CD14-positive monocyte (primary cell): ENCODE measurements around the gene CYB5D1. TPM values are rescaled to one million over a fixed set of nuclear protein-coding genes. Genes with fewer than 3 reads are reported as not detected.

Experiments used
- DNase-seq, 3 donors: peaks; one replicate each; pipeline ENCODE4 v3.0.0-alpha.2; 2011 to 2022
- H2AFZ ChIP-seq: 2 replicates; pipeline ENCODE4 v1.6.0; 2012; ENCODE audit warnings: mild to moderate bottlenecking, low read depth, low read length, inconsistent platforms; ENCODE audit not compliant: insufficient read depth, poor library complexity, severe bottlenecking
- H3K27ac ChIP-seq, 2 donors: 1 replicate in 1 of 2; 2 replicates in 1 of 2; pipeline ENCODE4 v1.5.1; 2012 to 2013; ENCODE audit warnings: low read length in 2 of 2, control low read depth in 1 of 2, inconsistent platforms in 1 of 2, low read depth in 1 of 2, mild to moderate bottlenecking in 1 of 2
- H3K27me3 ChIP-seq, 2 donors: one replicate each; pipeline versions ENCODE4 v1.6.0 to v1.6.1; 2011 to 2013; ENCODE audit warnings: low read length in 2 of 2; ENCODE audit not compliant: control insufficient read depth in 2 of 2, insufficient read depth in 2 of 2
- H3K36me3 ChIP-seq, 2 donors: replicated peaks in 1 of 2; 1 replicate in 1 of 2; 2 replicates in 1 of 2; pipeline versions ENCODE4 v1.5.1 to v1.6.1; 2012 to 2013; ENCODE audit warnings: low read length in 2 of 2, control low read depth in 1 of 2, inconsistent platforms in 1 of 2, mild to moderate bottlenecking in 1 of 2; ENCODE audit not compliant: insufficient read depth in 2 of 2, control insufficient read depth in 1 of 2
- H3K4me1 ChIP-seq, 2 donors: 1 replicate in 1 of 2; 2 replicates in 1 of 2; pipeline versions ENCODE4 v1.5.1 to v1.6.1; 2012 to 2013; ENCODE audit warnings: low read length in 2 of 2, control low read depth in 1 of 2, inconsistent platforms in 1 of 2, mild to moderate bottlenecking in 1 of 2, moderate library complexity in 1 of 2; ENCODE audit not compliant: insufficient read depth in 2 of 2, control insufficient read depth in 1 of 2
- H3K4me2 ChIP-seq: replicated peaks from 2 replicates; pipeline ENCODE3; 2012; ENCODE audit warnings: low read length, moderate library complexity, mild to moderate bottlenecking; ENCODE audit not compliant: poor library complexity, severe bottlenecking; ENCODE audit errors: extremely low read depth
- H3K4me3 ChIP-seq, 3 experiments: fragments of 200-600 bp in 1 of 3; sonication (generic) in 1 of 3; replicated peaks in 1 of 3; 1 replicate in 2 of 3; 2 replicates in 1 of 3; pipeline ENCODE4 v1.5.1; 2011 to 2013; ENCODE audit warnings: low read length in 3 of 3, mild to moderate bottlenecking in 3 of 3, control low read depth in 2 of 3, low read depth in 2 of 3, inconsistent platforms in 1 of 3, moderate library complexity in 1 of 3
- H3K79me2 ChIP-seq: 2 replicates; pipeline ENCODE4 v1.6.0; 2012; ENCODE audit warnings: mild to moderate bottlenecking, control low read depth, inconsistent platforms, low read length, moderate library complexity; ENCODE audit not compliant: insufficient read depth
- H3K9ac ChIP-seq: 2 replicates; pipeline ENCODE4 v1.6.0; 2017; ENCODE audit warnings: low read length, mild to moderate bottlenecking; ENCODE audit not compliant: insufficient read depth, poor library complexity, severe bottlenecking
- H3K9me3 ChIP-seq, 2 donors: replicated peaks in 1 of 2; 1 replicate in 1 of 2; 2 replicates in 1 of 2; pipeline versions ENCODE4 v1.5.1 to v1.6.1; 2012 to 2013; ENCODE audit warnings: low read length in 2 of 2, control low read depth in 1 of 2; ENCODE audit not compliant: control insufficient read depth in 1 of 2, insufficient read depth in 1 of 2
- H4K20me1 ChIP-seq: 2 replicates; pipeline ENCODE4 v1.6.0; 2012; ENCODE audit warnings: mild to moderate bottlenecking, low read length, control low read depth, moderate library complexity; ENCODE audit not compliant: insufficient read depth
- H3K27ac Mint-ChIP-seq, 7 donors: one replicate each; pipeline ENCODE4 v1.8.0; 2020; ENCODE audit warnings: mild to moderate bottlenecking in 7 of 7, mixed read lengths in 7 of 7, moderate library complexity in 6 of 7, inconsistent platforms in 2 of 7
- H3K27me3 Mint-ChIP-seq, 3 donors: one replicate each; pipeline ENCODE4 v1.8.0; 2021 to 2022; ENCODE audit warnings: low read depth in 3 of 3, mild to moderate bottlenecking in 3 of 3, mixed read lengths in 3 of 3, moderate library complexity in 3 of 3, inconsistent platforms in 1 of 3
- H3K36me3 Mint-ChIP-seq, 2 donors: one replicate each; pipeline ENCODE4 v1.8.0; 2020; ENCODE audit warnings: mixed read lengths in 2 of 2, inconsistent platforms in 1 of 2, mild to moderate bottlenecking in 1 of 2
- H3K4me1 Mint-ChIP-seq: one replicate; pipeline ENCODE4 v1.8.0; 2020; ENCODE audit warnings: mild to moderate bottlenecking, mixed read lengths
- H3K4me3 Mint-ChIP-seq, 2 donors: one replicate each; pipeline ENCODE4 v1.8.0; 2020; ENCODE audit warnings: mild to moderate bottlenecking in 2 of 2, mixed read lengths in 2 of 2, moderate library complexity in 1 of 2
- H3K9me3 Mint-ChIP-seq, 7 donors: one replicate each; pipeline ENCODE4 v1.8.0; 2020 to 2022; ENCODE audit warnings: mixed read lengths in 7 of 7, mild to moderate bottlenecking in 6 of 7, moderate library complexity in 6 of 7, inconsistent platforms in 2 of 7
- CTCF ChIP-seq: fragments of 200-600 bp; IDR thresholded peaks from one replicate; pipeline ENCODE4 v1.8.0; 2022; ENCODE audit warnings: antibody characterized with exemption, mild to moderate bottlenecking
- WGBS: methylation state at CpG from one replicate; pipeline ENCODE4 v1.1.5; 2013; ENCODE audit warnings: missing lambda C conversion rate; ENCODE audit not compliant: insufficient coverage; 5-methylcytosine and 5-hydroxymethylcytosine counted together
- intact Hi-C, 2 donors: fragments of 100-400 bp; cut with micrococcal nuclease; formaldehyde crosslinking; loops; one replicate each; pipeline versions ENCODE4 v1.15.0 to v1.15.1; 2023
- polyA plus RNA-seq, 3 donors: library from polyadenylated mRNA; depleted of rRNA in 1 of 3; unstranded in 2 of 3; stranded (reverse) in 1 of 3; fragments of 300-500 nt in 2 of 3; fragments of >200 nt in 1 of 3; fragmentation: Illumina TruSeq in 2 of 3; gene quantifications; 1 replicate in 2 of 3; 2 replicates in 1 of 3; pipeline ENCODE4 v1.2.3, GENCODE V29; 2012 to 2021

Gene CYB5D1
- polyA plus RNA-seq, 3 donors: 0.50 to 4.8 (median 0.98) TPM

- intact Hi-C loops: no loop called here
- Histone ChIP-seq H3K27ac (peak overlapping the region; percentile 37 to 82), H3K27me3 (no peaks in the 10 kb centered on the region), H2AFZ (peak overlapping the region; percentile 69), H3K9me3 (no peaks in the 10 kb centered on the region), H4K20me1 (peaks cover 13% of the 10 kb centered on the region), H3K4me1 (peaks cover 66 to 74% of the 10 kb centered on the region in 2 donors), H3K36me3 (peaks cover 11 to 19% of the 10 kb centered on the region in 2 donors), H3K4me2 (peak overlapping the region; percentile 99), H3K4me3 (peak overlapping the region; percentile 48 to 98 (median 89)), H3K9ac (peak overlapping the region; percentile 74), H3K79me2 (peaks cover 86% of the 10 kb centered on the region)
- H3K4me3 Mint-ChIP-seq: no peak overlapping the region
- H3K27me3 Mint-ChIP-seq: peaks cover 0 to 1% (median 1%) of the 10 kb centered on the region in 3 donors
- H3K9me3 Mint-ChIP-seq: no peaks in the 10 kb centered on the region
- peaks cover 15 to 22% of the 10 kb centered on the region in 2 donors for H3K36me3 Mint-ChIP-seq
- TF ChIP-seq CTCF: no peak
- peak overlapping the region in 1 of 7 donors; percentile 95 for H3K27ac Mint-ChIP-seq
- no peak for DNase-seq
- WGBS: 0% methylated on average over 12 of the region's 30 CpGs
- H3K4me1 Mint-ChIP-seq: peaks cover 7% of the 10 kb centered on the region
Observed at GRCh38 chr17:7886227-7887037, 28.6 kb downstream of the CYB5D1 start.

DNA sequence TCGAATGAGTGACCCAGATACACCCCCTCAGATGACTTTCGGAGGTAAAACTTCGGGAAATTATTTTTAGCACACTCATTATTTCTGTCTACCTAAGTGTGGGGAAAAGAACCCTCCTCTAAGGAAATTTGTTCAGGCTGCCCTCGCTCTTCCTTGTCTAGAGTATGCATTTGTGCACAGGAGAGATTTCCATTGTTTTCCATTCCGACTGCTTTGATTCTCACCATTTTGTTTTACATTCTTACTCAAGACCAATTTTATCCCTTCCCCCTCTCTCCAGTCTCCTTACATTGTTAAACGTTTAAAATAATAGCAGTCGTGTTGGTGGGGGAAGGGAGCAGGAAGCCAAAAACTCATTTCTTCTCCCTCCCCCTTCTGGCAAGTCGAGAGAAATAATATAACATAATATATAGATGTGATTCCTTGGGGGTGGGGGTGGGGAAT, 29.3 kb downstream of the CYB5D1 start:
- Mint-ChIP-seq H3K9me3 (no peaks in the 10 kb centered on the region), H3K27me3 (peaks cover 0 to 1% (median 1%) of the 10 kb centered on the region in 3 donors), H3K4me3 (no peak overlapping the region), H3K27ac (no peak overlapping the region), H3K36me3 (peaks cover 18 to 27% of the 10 kb centered on the region in 2 donors), H3K4me1 (peaks cover 11% of the 10 kb centered on the region)
- TF ChIP-seq CTCF: no peak
- peaks cover 14 to 24% of the 10 kb centered on the region in 2 donors for H3K36me3 ChIP-seq
- no CpG with 5 or more reads among the region's 8 CpGs for WGBS
- peaks cover 88% of the 10 kb centered on the region for H3K79me2 ChIP-seq
- intact Hi-C loops: no loop called here
- H2AFZ ChIP-seq: peak overlapping the region; percentile 69
- no peak for DNase-seq
- peak overlapping the region; percentile 37 to 82 for H3K27ac ChIP-seq
- H3K9ac ChIP-seq: peak overlapping the region; percentile 74
- H3K4me2 ChIP-seq: peak overlapping the region; percentile 99
- peaks cover 13% of the 10 kb centered on the region for H4K20me1 ChIP-seq
- peak overlapping the region; percentile 48 to 98 (median 89) for H3K4me3 ChIP-seq
- no peaks in the 10 kb centered on the region for H3K27me3 ChIP-seq
- H3K4me1 ChIP-seq: peaks cover 63 to 71% of the 10 kb centered on the region in 2 donors
- H3K9me3 ChIP-seq: no peaks in the 10 kb centered on the region
